Endothelial cell of umbilical vein (primary cell): ENCODE measurements around the gene VMP1. TPM values are rescaled to one million over a fixed set of nuclear protein-coding genes. Genes with fewer than 3 reads are reported as not detected.

Experiments
- BruUV-seq: library from RNA; stranded (reverse); fragments of 400-500 nt; replicated peaks from 2 replicates; lab custom pipeline; 2021; lab: Mats Ljungman, UMichigan
- CTCF ChIA-PET: fragments of 300-600, 350-600 bp; sonication (Branson Sonifier 250); formaldehyde crosslinking; loops from one replicate; lab custom pipeline; 2021; ENCODE audit warnings: antibody characterized with exemption, inconsistent platforms; lab: Charles Lee
- POLR2A ChIA-PET: fragments of 300-600, 350-600 bp; sonication (Branson Sonifier 250); formaldehyde crosslinking; loops from one replicate; lab custom pipeline; 2021; ENCODE audit warnings: antibody characterized with exemption, inconsistent platforms; lab: Charles Lee
- DNase-seq: peaks from one replicate; pipeline ENCODE4 v3.0.0-alpha.2; 2011; ENCODE audit warnings: low read depth, low spot score
- FAIRE-seq: peaks from 2 replicates; lab custom pipeline; 2011; peaks lifted over from hg19 to GRCh38; lab: Jason Lieb, UNC
- H2AFZ ChIP-seq: 2 replicates; pipeline ENCODE4 v1.6.0; 2012; ENCODE audit warnings: low read depth, low read length, control low read depth, inconsistent platforms
- H3K27ac ChIP-seq: 2 replicates; pipeline ENCODE4 v1.5.1; 2011; ENCODE audit warnings: low read depth, mild to moderate bottlenecking, control low read depth, low read length, moderate library complexity; ENCODE audit not compliant: insufficient read depth
- H3K27me3 ChIP-seq, 2 experiments: 2 replicates each; pipeline versions ENCODE4 v1.6.0 to v1.6.1; 2011; ENCODE audit warnings: low read length in 2 of 2, mixed read lengths in 1 of 2; ENCODE audit not compliant: control insufficient read depth in 2 of 2, insufficient read depth in 2 of 2
- H3K36me3 ChIP-seq, 2 experiments: 2 replicates in 1 of 2; 3 replicates in 1 of 2; pipeline ENCODE4 v1.5.1; 2011; ENCODE audit warnings: low read length in 2 of 2, mild to moderate bottlenecking in 1 of 2, moderate library complexity in 1 of 2; ENCODE audit not compliant: control insufficient read depth in 2 of 2, insufficient read depth in 2 of 2; ENCODE audit errors: extremely low read depth in 1 of 2
- H3K4me1 ChIP-seq: 3 replicates; pipeline ENCODE4 v1.5.1; 2011; ENCODE audit warnings: mild to moderate bottlenecking, low read length; ENCODE audit not compliant: control insufficient read depth, insufficient read depth; ENCODE audit errors: extremely low read depth
- H3K4me2 ChIP-seq: 2 replicates; pipeline ENCODE4 v1.6.1; 2011; ENCODE audit warnings: low read length, control low read depth, mixed read lengths; ENCODE audit not compliant: insufficient read depth
- H3K4me3 ChIP-seq, 3 experiments: fragments of 200-600 bp in 1 of 3; sonication (generic), shearing (Covaris generic) in 1 of 3; replicated peaks in 1 of 3; 2 replicates each; pipeline ENCODE4 v1.5.1; 2011 to 2016; ENCODE audit warnings: control low read depth in 3 of 3, low read length in 3 of 3, mild to moderate bottlenecking in 2 of 3, inconsistent platforms in 1 of 3, low read depth in 1 of 3, moderate library complexity in 1 of 3; ENCODE audit not compliant: insufficient read depth in 1 of 3
- H3K79me2 ChIP-seq: 2 replicates; pipeline ENCODE4 v1.6.0; 2012; ENCODE audit warnings: low read length, inconsistent platforms; ENCODE audit not compliant: control insufficient read depth, insufficient read depth
- H3K9ac ChIP-seq: replicated peaks from 2 replicates; pipeline ENCODE3; 2011; ENCODE audit warnings: low read length, control low read depth; ENCODE audit not compliant: insufficient read depth; ENCODE audit errors: extremely low read depth
- H3K9me1 ChIP-seq: replicated peaks from 3 replicates; pipeline ENCODE4 v1.6.0; 2011; ENCODE audit warnings: mild to moderate bottlenecking, low read length; ENCODE audit not compliant: control insufficient read depth, insufficient read depth; ENCODE audit errors: extremely low read depth
- H3K9me3 ChIP-seq: replicated peaks from 2 replicates; pipeline ENCODE4 v1.5.1; 2012; ENCODE audit warnings: low read length, inconsistent platforms; ENCODE audit not compliant: control insufficient read depth, insufficient read depth
- H4K20me1 ChIP-seq: replicated peaks from 2 replicates; pipeline ENCODE3; 2011; ENCODE audit warnings: mild to moderate bottlenecking, low read length; ENCODE audit not compliant: control insufficient read depth, insufficient read depth; ENCODE audit errors: extremely low read depth
- CTCF ChIP-seq, 2 donors: IDR thresholded peaks; 1 replicate in 1 of 2; 2 replicates in 1 of 2; pipeline ENCODE4 v1.5.1; 2011; ENCODE audit warnings: low read length in 2 of 2, mild to moderate bottlenecking in 2 of 2, moderate library complexity in 2 of 2, control low read depth in 1 of 2, inconsistent platforms in 1 of 2, low read depth in 1 of 2; ENCODE audit not compliant: insufficient read depth in 1 of 2; ENCODE audit errors: extremely low read depth in 1 of 2
- EZH2 ChIP-seq: IDR thresholded peaks from 2 replicates; pipeline ENCODE4 v1.6.1; 2012; ENCODE audit warnings: borderline replicate concordance, low read depth, mild to moderate bottlenecking, moderate library complexity, low read length, inconsistent platforms; ENCODE audit not compliant: severe bottlenecking
- FOS ChIP-seq: IDR thresholded peaks from 2 replicates; pipeline ENCODE4 v1.6.1; 2011; ENCODE audit warnings: mild to moderate bottlenecking, low read length, moderate library complexity, borderline replicate concordance; ENCODE audit not compliant: insufficient read depth
- JUN ChIP-seq: IDR thresholded peaks from 2 replicates; pipeline ENCODE4 v1.6.1; 2011; ENCODE audit warnings: borderline replicate concordance, low read depth; ENCODE audit not compliant: insufficient read length, insufficient read depth
- MAX ChIP-seq: IDR thresholded peaks from 2 replicates; pipeline ENCODE4 v1.6.1; 2011; ENCODE audit not compliant: insufficient read depth, insufficient read length
- MYC ChIP-seq: IDR thresholded peaks from one replicate; pipeline ENCODE4 v1.6.1; 2011; ENCODE audit warnings: mild to moderate bottlenecking, low read depth, low read length
- POLR2A ChIP-seq: IDR thresholded peaks from 2 replicates; pipeline ENCODE4 v1.6.1; 2012; ENCODE audit warnings: low read depth, mild to moderate bottlenecking, control low read depth, low read length
- POLR2AphosphoS5 ChIP-seq: IDR thresholded peaks from 2 replicates; pipeline ENCODE4 v1.6.1; 2012; ENCODE audit warnings: low read depth, mild to moderate bottlenecking, control low read depth, low read length, moderate library complexity; ENCODE audit not compliant: insufficient read depth
- dilution Hi-C: fragments of 300-500 bp; cut with MboI; formaldehyde crosslinking; loops from one replicate; pipeline ENCODE4 v1.15.0; 2019; ENCODE audit warnings: low sequenced_read_pairs; ENCODE audit not compliant: extremely low pct_ligation_motif_present
- intact Hi-C: fragments of 100-400 bp; cut with micrococcal nuclease; formaldehyde crosslinking; loops from one replicate; pipeline ENCODE4 v1.10.0; 2022
- polyA plus RNA-seq, 4 experiments: library from polyadenylated mRNA; depleted of rRNA in 3 of 4; stranded (reverse) in 3 of 4; unstranded in 1 of 4; fragments of >200 nt; gene quantifications; 2 replicates each; pipeline versions ENCODE4 v1.2.1 to v1.2.3, GENCODE V29; 2011 to 2012; ENCODE audit warnings: missing spikeins in 1 of 4
- total RNA-seq: library from RNA; stranded (reverse); gene quantifications from 2 replicates; pipeline ENCODE4 v1.2.3, GENCODE V29; 2021

VMP1 gene
- total and polyA plus RNA-seq, 2 donors (not counting 3 experiments of a cell fraction or from before 2014, with no cell fraction given): 138 to 270 TPM

- Histone ChIP-seq H4K20me1 (no peaks in the 10 kb centered on the region), H3K9me3 (no peaks in the 10 kb centered on the region), H3K4me3 (no peak overlapping the region), H2AFZ (no peak overlapping the region), H3K27ac (peak overlapping the region; percentile 98), H3K9me1 (no peaks in the 10 kb centered on the region), H3K9ac (peak overlapping the region; percentile 61), H3K4me2 (peak overlapping the region; percentile 43), H3K79me2 (peaks cover 18% of the 10 kb centered on the region), H3K36me3 (no peaks in the 10 kb centered on the region), H3K27me3 (no peaks in the 10 kb centered on the region), H3K4me1 (peaks cover 78% of the 10 kb centered on the region)
- POLR2A ChIA-PET: no interaction called here
- TF ChIP-seq JUN (peak; percentile 88), POLR2A (no peak), FOS (peak; percentile 74), EZH2 (no peak), MYC (no peak)
- FAIRE-seq (peak; percentile 74), DNase-seq (peak; percentile 85)
- intact Hi-C loops: loop anchor here (1.0 to 2.0 kb wide), 3 partner anchors 11 to 62 kb away; no protein-coding TSS in a partner anchor
- CTCF ChIA-PET: no interaction called here
- no TSS peak for BruUV-seq
- dilution Hi-C loops: no loop called here
Measured at GRCh38 chr17:59767176-59767575, 59.7 kb downstream of the VMP1 start.

- peaks cover 0 to 3% of the 10 kb centered on the region in 2 experiments for H3K36me3 ChIP-seq
- no peaks in the 10 kb centered on the region for H3K9me3 ChIP-seq
- no peaks in the 10 kb centered on the region for H4K20me1 ChIP-seq
- H3K9ac ChIP-seq: peak overlapping the region; percentile 80
- peak; percentile 81 for FAIRE-seq
- peak overlapping the region in 1 of 3 experiments; percentile 11 for H3K4me3 ChIP-seq
- H3K9me1 ChIP-seq: no peaks in the 10 kb centered on the region
- peak overlapping the region; percentile 76 for H3K4me2 ChIP-seq
- no TSS peak for BruUV-seq
- H2AFZ ChIP-seq: no peak overlapping the region
- ChIA-PET POLR2A (interaction anchor here (0.5 to 2.3 kb wide), 9 partner anchors 10 to 76 kb away, joined by 3 to 27 read pairs (median 4); no protein-coding TSS in a partner anchor), CTCF (interaction anchor here (0.8 to 2.4 kb wide), 8 partner anchors 12 to 89 kb away, joined by 3 to 7 read pairs (median 6); no protein-coding TSS in a partner anchor)
- intact Hi-C loops (loop anchor here (1.0 kb wide), 2 partner anchors 13 to 67 kb away; no protein-coding TSS in a partner anchor), dilution Hi-C loops (no loop called here)
- peaks cover 53% of the 10 kb centered on the region for H3K4me1 ChIP-seq
- peak overlapping the region; percentile 98 for H3K27ac ChIP-seq
- peaks cover 13% of the 10 kb centered on the region for H3K79me2 ChIP-seq
- TF ChIP-seq MAX (no peak), JUN (peak; percentile 84), CTCF (IDR thresholded peaks at IDR 0.05; ENCODE audit: extremely low read depth in 1 of 2, insufficient read depth in 1 of 2, low read depth in 1 of 2, low read length in 2 of 2) (no peak), POLR2A (no peak), MYC (no peak), FOS (peak; percentile 82), POLR2AphosphoS5 (no peak)
- H3K27me3 ChIP-seq: no peaks in the 10 kb centered on the region
- DNase-seq: peak; percentile 89
Measured at GRCh38 chr17:59769887-59770286, 62.4 kb downstream of the VMP1 start.
